Breast epithelium (tissue), 3 donors: ENCODE measurements around the gene FAM89B.

Experiments used
- CTCF ChIP-seq, 3 donors: fragments of 450-650 bp; IDR thresholded peaks; one replicate each; pipeline ENCODE4 v1.5.1; 2016 to 2017; ENCODE audit warnings: antibody characterized with exemption in 3 of 3, mild to moderate bottlenecking in 3 of 3, moderate library complexity in 3 of 3
- POLR2A ChIP-seq: fragments of 450-650 bp; IDR thresholded peaks from one replicate; pipeline ENCODE4 v1.6.1; 2016; ENCODE audit warnings: antibody characterized with exemption, mild to moderate bottlenecking, moderate library complexity
- POLR2AphosphoS5 ChIP-seq, 3 donors: sonication (generic); formaldehyde crosslinking; IDR thresholded peaks; one replicate each; pipeline ENCODE4 v1.6.1; 2017; ENCODE audit warnings: antibody characterized with exemption in 3 of 3

DNA sequence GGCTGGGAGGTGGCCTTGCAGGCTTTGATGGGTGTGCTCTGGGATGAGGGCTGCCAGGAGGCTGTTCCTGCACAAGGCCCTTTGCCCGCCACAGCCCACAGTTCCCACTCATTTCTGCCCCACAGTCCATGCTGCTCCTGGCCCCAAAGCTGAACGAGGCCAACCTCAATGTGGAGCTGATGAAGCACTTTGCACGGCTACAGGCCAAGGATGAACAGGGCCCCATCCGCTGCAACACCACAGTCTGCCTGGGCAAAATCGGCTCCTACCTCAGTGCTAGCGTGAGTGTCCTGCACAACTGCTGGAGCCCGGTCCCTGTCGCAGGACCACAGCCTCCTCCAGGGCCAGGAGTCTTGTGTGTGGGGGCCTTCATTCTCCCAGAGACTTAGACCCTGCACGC lies 37.2 kb upstream of the FAM89B start:
- TF ChIP-seq POLR2AphosphoS5 (IDR thresholded peaks at IDR 0.05) (no peak), CTCF (IDR thresholded peaks at IDR 0.05) (no peak), POLR2A (no peak)
